ENCODE results near the gene TIMM22.
"Not testable (repeated sequence)": the region's sequence is repeated elsewhere in the genome, so short reads cannot be mapped to it uniquely, and the experiment has no call there.

The TIMM22 gene

DNA sequence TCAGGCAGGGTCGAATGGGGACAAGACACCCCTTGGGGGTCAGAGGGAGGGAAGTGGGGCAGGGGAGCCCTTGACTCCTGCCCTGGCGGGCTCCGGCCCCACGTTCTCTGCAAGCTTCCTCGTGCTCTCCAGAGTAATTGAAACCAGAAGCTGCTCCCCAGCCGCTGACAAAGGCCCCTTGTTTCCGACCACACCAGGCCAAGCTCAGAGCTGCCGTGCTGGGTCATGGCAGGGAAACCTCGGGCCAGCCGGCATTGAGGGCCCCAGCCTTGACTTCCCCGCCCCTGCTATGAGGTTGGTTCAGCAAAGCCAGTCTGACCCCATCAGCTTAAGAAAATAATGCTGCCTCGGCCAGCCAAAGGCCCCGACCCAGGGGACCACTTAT, 43.3 kb downstream of the TIMM22 start:
- DNase-seq: no peak

DNA sequence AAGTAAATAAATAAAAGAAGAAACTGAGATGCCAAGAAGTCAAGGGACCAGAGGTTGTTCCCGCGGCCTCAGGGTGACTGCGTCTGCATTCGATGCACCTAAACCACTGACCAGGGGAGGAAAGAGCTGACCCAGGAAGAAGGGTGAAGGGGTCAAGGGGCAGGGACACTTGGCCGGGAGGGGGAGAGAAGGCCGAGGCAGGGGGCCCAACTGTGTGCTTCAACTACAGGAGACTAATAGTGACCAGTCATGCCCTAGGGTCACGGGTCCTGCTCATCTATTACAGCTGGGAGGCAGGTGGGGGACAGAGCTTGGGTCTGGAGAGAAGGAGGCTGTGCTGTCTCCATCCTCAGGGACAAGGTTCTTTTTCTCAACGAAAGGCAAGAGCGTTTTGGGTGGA, 44.8 kb downstream of the TIMM22 start:
- no peak for DNase-seq

DNA sequence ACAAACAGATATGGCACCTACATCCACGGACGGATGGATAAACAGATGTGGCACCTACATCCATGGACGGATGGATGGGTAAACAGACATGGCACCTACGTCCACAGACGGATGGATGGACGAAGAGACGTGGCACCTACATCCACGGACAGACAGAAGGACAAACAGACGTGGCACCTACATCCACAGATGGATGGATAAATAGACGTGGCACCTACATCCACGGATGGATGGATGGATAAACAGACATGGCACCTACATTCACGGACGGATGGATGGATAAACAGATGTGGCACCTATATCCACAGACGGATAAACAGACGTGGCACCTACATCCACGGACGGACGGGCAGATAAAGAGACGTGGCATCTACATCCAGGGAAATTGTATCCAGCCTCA, 45.6 kb downstream of the TIMM22 start:
- DNase-seq: no peak

DNA sequence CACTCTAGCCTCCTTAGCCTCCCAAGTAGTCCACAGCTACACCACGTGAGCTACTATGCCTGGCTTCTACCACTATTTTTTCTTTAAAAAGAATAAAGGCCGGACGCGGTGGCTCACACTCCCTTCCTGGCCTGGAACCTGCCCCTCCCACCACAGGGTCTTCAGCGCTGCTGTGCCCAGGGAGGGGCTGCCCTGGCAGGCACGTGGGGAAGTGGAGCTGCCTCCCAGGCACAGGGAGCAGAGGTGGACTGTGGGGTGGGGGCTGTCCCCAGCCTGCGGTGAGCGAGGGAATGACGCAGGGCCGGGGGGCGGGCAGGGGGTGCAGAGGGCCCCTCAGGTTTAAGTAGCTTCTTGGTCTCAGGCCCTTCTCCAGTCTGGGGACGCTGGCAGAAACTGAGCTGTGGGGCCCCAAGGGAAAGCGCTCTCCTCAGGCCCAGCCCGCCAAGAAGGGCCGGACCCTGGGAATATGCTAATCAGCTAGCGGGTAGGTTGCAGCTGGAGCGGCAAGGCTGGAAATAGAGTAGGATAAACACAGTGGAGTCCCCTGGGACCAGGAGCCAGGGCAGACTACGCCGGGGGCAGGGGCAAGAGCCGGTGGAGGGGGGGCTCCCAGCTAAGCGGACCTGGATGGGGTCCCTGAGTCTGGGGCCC, 46.8 kb downstream of the TIMM22 start:
- no peak for DNase-seq

DNA sequence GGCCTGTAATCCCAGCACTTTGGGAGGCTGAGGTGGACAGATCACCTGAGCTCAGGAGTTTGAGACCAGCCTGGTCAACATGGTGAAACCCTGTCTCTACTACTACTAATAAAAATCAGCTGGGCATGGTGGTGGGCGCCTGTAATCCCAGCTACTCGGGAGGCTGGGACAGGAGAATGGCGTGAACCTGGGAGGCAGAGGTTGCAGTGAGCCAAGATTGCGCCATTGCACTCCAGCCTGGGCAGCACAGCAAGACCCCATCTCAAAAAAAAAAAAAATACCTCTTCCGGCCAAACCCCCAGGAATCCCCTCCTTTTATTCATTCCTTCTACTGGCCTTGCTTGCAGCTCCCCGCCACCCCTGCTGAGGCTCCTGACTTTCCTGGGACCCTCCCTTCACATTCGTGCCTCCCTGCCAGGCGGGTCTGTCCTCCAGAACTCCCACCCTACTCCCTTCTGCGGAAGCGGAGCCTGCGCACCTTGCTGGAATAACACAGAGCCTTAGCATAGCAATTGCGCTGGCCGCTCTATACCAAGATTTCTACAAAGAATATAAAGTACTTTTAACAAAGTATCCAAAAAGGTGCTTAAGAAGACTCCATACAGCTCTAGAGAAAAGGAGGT, 47.6 kb downstream of the TIMM22 start:
- DNase-seq: not testable (repeated sequence)

DNA sequence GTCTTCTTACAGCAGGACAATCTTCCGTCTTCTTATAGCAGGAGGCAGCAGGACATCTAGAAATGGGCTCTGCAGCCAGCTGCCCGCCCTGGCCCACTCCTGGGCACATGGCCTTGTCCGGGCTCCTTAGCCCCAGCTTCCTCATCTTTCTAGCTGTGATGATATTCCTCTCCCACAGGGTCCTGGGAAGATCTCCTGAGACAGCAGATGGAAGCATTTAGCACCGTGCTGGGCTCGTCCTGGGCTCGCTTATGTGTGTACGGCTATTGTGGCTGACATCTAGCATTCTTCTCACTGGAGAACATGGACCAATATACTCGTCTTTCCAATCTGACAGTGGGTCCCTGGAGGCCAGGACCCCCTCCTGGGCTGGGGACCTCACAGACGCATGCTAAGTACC, 48.5 kb downstream of the TIMM22 start:
- no peak for DNase-seq

DNA sequence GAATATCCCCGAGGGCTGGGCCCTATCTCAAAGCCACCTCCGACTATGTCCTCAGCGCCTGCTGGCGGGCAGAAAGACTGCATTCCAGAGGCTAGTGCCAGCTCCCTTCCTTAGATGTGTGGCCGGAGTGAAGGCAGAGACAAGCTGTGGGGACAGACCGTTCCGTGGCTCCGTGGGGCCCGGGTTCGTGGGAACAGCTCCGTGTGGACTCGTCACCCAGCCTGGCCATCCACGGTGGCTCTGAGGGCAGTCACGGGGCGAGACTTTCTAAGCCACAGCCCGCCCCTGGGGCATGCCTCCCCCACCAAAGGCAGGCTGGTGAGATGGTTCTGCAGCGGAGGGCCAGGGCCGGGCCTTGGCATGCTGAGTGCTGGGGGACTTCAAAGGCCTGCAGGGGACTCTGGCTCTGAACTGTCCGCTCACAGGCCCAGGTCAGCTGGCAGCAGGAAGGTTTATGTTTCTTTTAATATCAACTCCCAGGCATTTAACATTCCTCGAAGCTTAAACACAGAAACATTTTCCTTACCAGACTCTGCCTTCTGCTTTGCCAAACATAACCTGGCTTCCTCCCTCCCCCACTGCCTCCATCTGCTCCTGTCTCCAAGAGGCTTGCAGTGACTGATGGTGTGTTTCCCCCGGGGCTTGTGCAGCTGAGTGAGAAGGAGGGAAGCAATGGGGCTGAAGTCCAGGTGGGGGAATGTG, 50.4 kb downstream of the TIMM22 start:
- no peak for DNase-seq

DNA sequence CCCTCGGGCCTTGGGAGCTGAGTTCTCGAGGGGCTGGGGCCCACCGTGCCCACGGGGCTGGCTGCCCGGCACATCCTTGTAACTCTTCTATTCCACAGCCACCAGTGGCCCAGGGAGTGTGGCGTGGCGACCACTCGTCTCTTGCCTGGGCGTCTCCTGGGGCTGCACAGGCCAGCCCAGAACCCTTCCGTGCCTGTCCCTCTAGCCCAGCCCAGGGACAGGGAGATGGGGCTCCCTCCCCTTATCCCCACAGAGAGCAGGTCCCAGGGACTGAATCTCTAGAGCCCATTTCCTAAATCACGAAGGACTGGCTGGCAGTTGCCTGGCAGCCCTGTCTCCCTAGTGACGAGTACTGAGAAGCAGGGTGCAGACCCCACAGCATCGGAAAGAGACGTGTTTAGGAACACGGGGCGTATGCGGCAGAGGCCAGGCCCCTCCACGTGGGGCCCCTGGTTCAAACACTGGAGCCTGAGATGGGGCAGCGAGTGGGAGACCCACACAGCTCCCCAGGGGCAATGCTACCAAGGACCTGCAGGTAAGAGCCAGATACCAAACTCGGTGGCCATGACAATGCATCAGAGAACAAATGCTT, 51.0 kb downstream of the TIMM22 start:
- DNase-seq: no peak

DNA sequence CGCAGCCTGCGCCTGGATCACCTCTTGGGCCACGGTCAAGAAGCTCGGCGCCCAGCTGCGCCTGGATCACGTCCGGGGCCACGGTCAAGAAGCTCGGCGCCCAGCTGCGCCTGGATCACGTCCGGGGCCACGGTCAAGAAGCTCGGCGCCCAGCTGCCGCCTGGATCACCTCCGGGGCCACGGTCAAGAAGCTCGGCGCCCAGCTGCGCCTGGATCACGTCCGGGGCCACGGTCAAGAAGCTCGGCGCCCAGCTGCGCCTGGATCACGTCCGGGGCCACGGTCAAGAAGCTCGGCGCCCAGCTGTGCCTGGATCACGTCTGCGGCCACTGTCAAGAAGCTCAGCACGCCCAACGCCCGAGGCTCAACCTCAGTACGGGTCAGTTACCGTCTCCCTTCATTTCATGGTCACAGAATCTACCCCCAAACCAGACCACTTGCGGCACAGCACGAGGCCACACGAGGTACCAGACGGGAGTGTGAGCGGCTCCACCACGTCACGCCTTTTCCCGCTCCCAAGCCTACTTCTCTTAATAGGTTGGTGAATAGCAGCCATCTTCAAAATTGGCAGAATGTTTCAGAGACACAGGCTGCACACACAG, 51.7 kb downstream of the TIMM22 start:
- DNase-seq: not testable (repeated sequence)

DNA sequence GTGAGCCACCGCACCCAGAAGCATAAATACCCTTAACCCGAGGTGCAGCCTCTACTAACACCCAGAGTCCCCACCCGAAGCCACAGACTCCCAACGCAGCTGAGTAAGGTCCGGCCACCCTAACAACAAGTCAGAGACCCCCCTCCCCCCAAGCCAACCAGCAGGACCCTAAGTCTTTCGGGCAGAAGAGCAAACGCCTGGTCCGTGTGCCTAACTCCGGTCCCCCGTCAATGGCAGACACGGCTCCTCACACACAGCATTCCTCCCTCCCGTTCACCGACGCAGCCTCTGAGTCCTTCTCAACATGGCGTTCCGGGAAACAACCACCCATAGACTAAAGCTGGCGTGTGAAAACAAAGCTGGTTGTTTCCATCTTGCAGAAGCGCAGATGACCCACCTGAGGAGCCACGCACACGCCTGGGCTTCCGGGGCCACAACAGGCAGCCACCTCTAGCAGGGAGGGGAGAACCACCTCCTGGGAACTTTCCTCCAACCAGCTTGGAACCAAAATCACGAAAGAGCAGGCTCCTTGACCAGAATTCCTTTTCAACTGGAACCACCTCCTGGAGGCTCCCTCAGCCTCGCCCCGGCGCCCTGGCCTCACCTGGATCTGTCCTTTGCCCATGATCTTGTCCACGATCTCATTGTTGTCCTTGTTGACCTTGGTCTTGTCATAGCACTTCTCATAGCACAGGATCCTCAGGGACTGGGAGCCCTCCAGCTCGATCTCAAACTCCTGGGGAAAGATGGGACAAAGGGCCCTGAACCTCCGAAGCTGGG, 52.7 kb downstream of the TIMM22 start:
- no peak for DNase-seq

DNA sequence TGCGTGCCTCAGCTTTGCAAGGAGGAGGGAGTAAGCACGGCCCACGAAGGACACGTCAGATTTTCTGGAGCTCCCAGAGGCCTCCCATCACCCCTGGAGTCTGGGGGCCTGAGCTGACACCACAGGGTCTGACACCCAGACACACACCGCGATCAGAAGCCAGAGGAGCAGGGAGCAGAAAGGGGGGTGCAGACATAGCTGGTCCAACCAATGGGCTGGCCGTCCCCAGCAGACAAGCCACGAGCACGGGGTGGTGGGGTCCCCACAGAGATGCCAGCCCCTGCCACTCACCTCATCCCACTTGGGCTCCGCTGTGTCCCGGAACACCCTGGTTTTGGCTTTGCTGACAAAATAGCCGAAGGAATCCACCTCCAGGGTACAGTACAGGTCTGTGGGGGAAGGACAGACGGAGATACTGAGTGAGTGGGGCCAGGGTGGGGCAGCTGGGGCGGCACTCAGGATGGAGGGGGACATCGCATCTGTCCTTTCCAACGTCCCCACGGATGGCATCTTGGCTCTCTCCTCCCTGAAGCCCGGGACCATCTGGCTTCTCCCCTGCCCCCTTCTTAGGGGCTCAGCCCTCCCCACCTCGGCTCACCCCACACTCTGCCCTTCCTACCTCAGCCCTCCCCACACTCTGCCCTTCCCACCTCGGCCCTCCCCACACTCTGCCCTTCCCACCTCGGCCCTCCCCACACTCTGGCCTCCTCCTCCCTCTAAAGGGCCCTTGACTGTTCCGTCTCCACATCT, 53.5 kb downstream of the TIMM22 start:
- no peak for DNase-seq

DNA sequence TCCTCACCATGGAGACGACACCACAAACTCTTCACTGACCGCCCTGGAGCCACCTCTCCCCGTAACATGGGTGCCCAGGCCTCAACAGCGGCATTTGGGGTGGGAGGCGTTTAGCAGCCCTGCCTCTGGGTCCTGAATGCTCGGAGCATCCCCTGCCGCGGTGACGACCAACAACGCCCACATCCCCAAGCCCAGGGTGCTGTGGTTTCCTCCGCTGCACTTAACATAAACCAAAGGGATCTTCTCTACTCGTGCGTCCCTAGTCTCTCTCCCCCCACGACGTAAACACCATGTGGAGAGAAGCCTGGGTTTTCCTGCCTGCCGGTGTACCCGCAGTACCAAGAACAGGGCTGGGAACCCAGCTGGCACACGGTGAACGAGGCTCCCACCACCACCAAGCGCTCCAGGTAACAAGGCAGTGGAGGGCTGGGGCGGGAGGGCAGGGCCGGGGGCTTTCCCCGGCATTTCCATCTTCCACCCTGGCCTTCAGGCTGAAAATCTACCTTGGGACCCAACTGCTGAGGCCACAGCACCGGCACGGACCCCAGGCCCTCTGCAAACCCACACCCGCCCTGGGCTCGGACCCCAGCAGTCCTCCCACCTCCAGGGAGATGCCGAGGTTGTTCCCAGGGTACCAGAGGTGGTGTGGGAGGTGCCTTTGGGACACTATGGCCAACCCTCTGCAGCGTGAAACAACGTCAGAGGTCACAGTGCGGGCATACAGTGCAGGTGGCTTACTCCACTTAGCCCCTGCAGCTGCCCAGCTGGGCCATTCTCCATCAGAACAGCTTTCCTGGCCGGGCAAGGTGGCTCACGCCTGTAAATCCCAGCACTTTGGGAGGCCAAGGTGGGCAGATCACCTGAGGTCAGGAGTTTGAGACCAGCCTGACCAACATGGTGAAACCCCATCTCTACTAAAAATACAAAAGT, 54.3 kb downstream of the TIMM22 start:
- no peak for DNase-seq

Measured in T-helper 9 cell (primary cell).